BE2C (cell line): Measurements from ENCODE around the gene DDX21. TPM values are rescaled to one million over a fixed set of nuclear protein-coding genes. Genes with fewer than 3 reads are reported as not detected.
"Not testable (repeated sequence)": the region's sequence is repeated elsewhere in the genome, so short reads cannot be mapped to it uniquely, and the experiment has no call there.

Experiments
- DNase-seq: peaks from one replicate; pipeline ENCODE4 v3.0.0-alpha.2; 2020
- H3K27me3 ChIP-seq: fragments of 250-450 bp; sonication (Bioruptor Pico); 2 replicates; pipeline ENCODE4 v1.5.1; 2020; ENCODE audit warnings: mild to moderate bottlenecking
- H3K36me3 ChIP-seq: fragments of 250-450 bp; sonication (Bioruptor Pico); 2 replicates; pipeline ENCODE4 v1.5.1; 2020; ENCODE audit warnings: mild to moderate bottlenecking
- H3K4me1 ChIP-seq: fragments of 250-450 bp; sonication (Bioruptor Pico); 2 replicates; pipeline ENCODE4 v1.5.1; 2020
- H3K4me3 ChIP-seq: 2 replicates; pipeline ENCODE4 v1.5.1; 2011; ENCODE audit warnings: low read depth, low read length
- H3K9me3 ChIP-seq: fragments of 250-450 bp; sonication (Bioruptor Pico); 2 replicates; pipeline ENCODE4 v1.5.1; 2020
- CTCF ChIP-seq: IDR thresholded peaks from 2 replicates; pipeline ENCODE4 v1.5.1; 2012; ENCODE audit warnings: mild to moderate bottlenecking, low read depth, low read length
- polyA plus RNA-seq: library from polyadenylated mRNA; unstranded; fragments of >200 nt; gene quantifications from one replicate; pipeline ENCODE4 v1.2.1, GENCODE V29; 2012; ENCODE audit warnings: low read depth, missing spikeins; ENCODE audit not compliant: insufficient read length, insufficient read depth

DDX21 gene
- 97.6 TPM for polyA plus RNA-seq

GRCh38 chr10:68955832-68956532 is at the start of gene DDX21:
Gene DDX21, plus strand, starts transcription at chr10:68956170. Its CDS starts 56 bp downstream, at chr10:68956226.
- H3K4me1 ChIP-seq: no peaks in the 10 kb centered on the region
- H3K27me3 ChIP-seq: no peaks in the 10 kb centered on the region
- peaks cover 39% of the 10 kb centered on the region for H3K36me3 ChIP-seq
- peak within 1 kb of the TSS; percentile 96 for H3K4me3 ChIP-seq
- DNase-seq: peak; percentile 91
- H3K9me3 ChIP-seq: no peaks in the 10 kb centered on the region
- TF ChIP-seq CTCF: peak; percentile 71

- H3K4me1 ChIP-seq: no peaks in the 10 kb centered on the region
- no peak overlapping the region for H3K4me3 ChIP-seq
- H3K9me3 ChIP-seq: no peaks in the 10 kb centered on the region
- no peak for TF ChIP-seq CTCF
- DNase-seq: no peak
- peaks cover 13% of the 10 kb centered on the region for H3K36me3 ChIP-seq
- no peaks in the 10 kb centered on the region for H3K27me3 ChIP-seq
Measured at GRCh38 chr10:68924593-68924992, 31.4 kb upstream of the DDX21 start.

- no peaks in the 10 kb centered on the region for H3K27me3 ChIP-seq
- no peaks in the 10 kb centered on the region for H3K4me1 ChIP-seq
- no peak for TF ChIP-seq CTCF
- H3K36me3 ChIP-seq: peaks cover 10% of the 10 kb centered on the region
- H3K9me3 ChIP-seq: no peaks in the 10 kb centered on the region
- no peak for DNase-seq
- no peak overlapping the region for H3K4me3 ChIP-seq
Measured at GRCh38 chr10:68925489-68925888, 30.5 kb upstream of the DDX21 start.

- not testable (repeated sequence) for DNase-seq, H3K4me3 ChIP-seq, H3K27me3 ChIP-seq, H3K4me1 ChIP-seq, H3K9me3 ChIP-seq
- peaks cover 28% of the 10 kb centered on the region for H3K36me3 ChIP-seq
Measured at GRCh38 chr10:68929157-68929556, 26.8 kb upstream of the DDX21 start.

GRCh38 chr10:68929888-68930287 is 26.1 kb upstream of the DDX21 start:
- H3K36me3 ChIP-seq: peaks cover 31% of the 10 kb centered on the region
- not testable (repeated sequence) for DNase-seq, H3K4me3 ChIP-seq, H3K9me3 ChIP-seq, H3K4me1 ChIP-seq, H3K27me3 ChIP-seq

- H3K9me3 ChIP-seq, DNase-seq, H3K27me3 ChIP-seq, H3K4me3 ChIP-seq, H3K4me1 ChIP-seq: not testable (repeated sequence)
- peaks cover 46% of the 10 kb centered on the region for H3K36me3 ChIP-seq
Measured at GRCh38 chr10:68932860-68933259, 23.1 kb upstream of the DDX21 start.

GRCh38 chr10:68934994-68935393 is 21.0 kb upstream of the DDX21 start:
- DNase-seq: no peak
- Histone ChIP-seq H3K4me3 (no peak overlapping the region), H3K4me1 (no peaks in the 10 kb centered on the region), H3K36me3 (peaks cover 47% of the 10 kb centered on the region), H3K27me3 (no peaks in the 10 kb centered on the region), H3K9me3 (no peaks in the 10 kb centered on the region)
- no peak for TF ChIP-seq CTCF

- H3K4me1 ChIP-seq: no peaks in the 10 kb centered on the region
- no peaks in the 10 kb centered on the region for H3K9me3 ChIP-seq
- DNase-seq: no peak
- TF ChIP-seq CTCF: no peak
- no peaks in the 10 kb centered on the region for H3K27me3 ChIP-seq
- H3K4me3 ChIP-seq: no peak overlapping the region
- H3K36me3 ChIP-seq: peaks cover 39% of the 10 kb centered on the region
Measured at GRCh38 chr10:68938117-68938516, 17.9 kb upstream of the DDX21 start.
